Activated CD8-positive, alpha-beta T cell treated with anti-CD3 and anti-CD28 coated beads for 36 hours (primary cell): ENCODE measurements around the gene PACSIN1. TPM values are rescaled to one million over a fixed set of nuclear protein-coding genes. Genes with fewer than 3 reads are reported as not detected.

Experiments
- ATAC-seq: fragments of 200-7000 bp; cut with Tn5 transposase; one replicate; pipeline ENCODE4 v1.10.0; 2021; ENCODE audit warnings: mild to moderate bottlenecking, moderate library complexity
- CTCF ChIA-PET: fragments of 350-600 bp; sonication (Branson Sonifier 250); formaldehyde crosslinking; loops from one replicate; lab custom pipeline; 2021; ENCODE audit warnings: antibody characterized with exemption; lab: Charles Lee
- POLR2A ChIA-PET: fragments of 350-600 bp; sonication (Branson Sonifier 250); formaldehyde crosslinking; loops from one replicate; lab custom pipeline; 2021; ENCODE audit warnings: antibody characterized with exemption; lab: Charles Lee
- DNase-seq: peaks from one replicate; pipeline ENCODE4 v3.0.0-alpha.2; 2020
- H3K27ac Mint-ChIP-seq: one replicate; pipeline ENCODE4 v1.8.0; 2021; ENCODE audit warnings: mild to moderate bottlenecking, mixed read lengths
- H3K27me3 Mint-ChIP-seq: one replicate; pipeline ENCODE4 v1.8.0; 2021; ENCODE audit warnings: mixed read lengths
- H3K36me3 Mint-ChIP-seq: one replicate; pipeline ENCODE4 v1.8.0; 2021; ENCODE audit warnings: low read depth, mixed read lengths
- H3K4me1 Mint-ChIP-seq: one replicate; pipeline ENCODE4 v1.8.0; 2021; ENCODE audit warnings: low read depth, mixed read lengths
- H3K4me3 Mint-ChIP-seq: one replicate; pipeline ENCODE4 v1.8.0; 2021; ENCODE audit warnings: mild to moderate bottlenecking, moderate library complexity, mixed read lengths
- H3K9me3 Mint-ChIP-seq: one replicate; pipeline ENCODE4 v1.8.0; 2021; ENCODE audit warnings: mixed read lengths
- CTCF ChIP-seq: fragments of 200-600 bp; IDR thresholded peaks from one replicate; pipeline ENCODE4 v1.8.0; 2022; ENCODE audit warnings: antibody characterized with exemption, mild to moderate bottlenecking
- intact Hi-C: fragments of 100-400 bp; cut with micrococcal nuclease; formaldehyde crosslinking; loops from one replicate; pipeline ENCODE4 v1.10.0; 2022
- total RNA-seq, 2 experiments: library from RNA; stranded (reverse); gene quantifications; one replicate each; pipeline ENCODE4 v1.2.3, GENCODE V29; 2021

Gene PACSIN1
- total RNA-seq, 2 experiments from 2014 or later, result 0.47 to 0.51 TPM

- no peaks in the 10 kb centered on the region for H3K27me3 Mint-ChIP-seq
- no peak overlapping the region for H3K27ac Mint-ChIP-seq
- ChIA-PET POLR2A (interaction anchor here (1.6 kb wide), 1 partner anchor 60 kb away, joined by 4 read pairs; the partner anchor contains the start of gene PACSIN1), CTCF (interaction anchor here (0.7 to 3.2 kb wide), 6 partner anchors 11 to 231 kb away, joined by 3 to 25 read pairs (median 3); partner anchors contain the start of gene SNRPC)
- TF ChIP-seq CTCF, result no peak
- no peaks in the 10 kb centered on the region for H3K9me3 Mint-ChIP-seq
- ATAC-seq, result no peak
- intact Hi-C loops, result loop anchor here (5.0 kb wide), 1 partner anchor 81 kb away; no protein-coding TSS in a partner anchor
- DNase-seq, result no peak
- H3K4me1 Mint-ChIP-seq, result peaks cover 5% of the 10 kb centered on the region
- H3K4me3 Mint-ChIP-seq, result no peak overlapping the region
- no peaks in the 10 kb centered on the region for H3K36me3 Mint-ChIP-seq
Measured at GRCh38 chr6:34526241-34526972, 60.5 kb downstream of the PACSIN1 start.

DNA sequence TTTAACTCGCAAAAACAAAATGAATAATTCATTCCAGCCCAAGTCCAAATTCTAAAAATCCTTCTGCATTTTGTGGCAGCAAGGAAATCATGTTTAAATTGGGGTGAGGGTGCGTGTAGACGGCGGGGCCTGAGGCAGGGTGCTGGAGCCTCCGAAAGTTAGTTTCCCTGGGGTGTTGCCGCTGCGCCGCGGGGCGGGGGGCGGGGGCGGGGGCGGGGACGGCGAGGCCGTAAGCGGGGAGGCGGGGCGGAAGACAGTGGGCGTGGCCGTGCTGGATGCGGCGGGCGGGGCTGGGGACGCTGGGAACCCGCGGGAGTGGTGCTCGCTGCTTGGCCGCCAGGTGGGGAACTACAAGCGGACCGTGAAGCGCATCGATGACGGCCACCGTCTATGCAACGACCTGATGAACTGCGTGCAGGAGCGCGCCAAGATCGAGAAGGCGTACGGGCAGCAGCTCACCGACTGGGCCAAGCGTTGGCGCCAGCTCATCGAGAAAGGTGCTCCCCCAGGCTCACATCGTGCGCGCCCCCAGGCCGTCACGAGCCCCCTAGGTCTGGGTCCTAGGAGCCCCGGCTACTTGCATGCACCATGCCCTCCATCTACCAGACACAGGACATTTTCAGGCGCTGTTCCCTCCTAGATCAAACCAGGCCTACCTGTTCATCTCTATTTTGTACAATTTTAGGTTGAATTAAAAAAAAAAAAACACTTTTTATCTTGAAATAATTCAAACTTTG is 61.3 kb downstream of the PACSIN1 start:
- Mint-ChIP-seq H3K27ac (no peak overlapping the region), H3K36me3 (no peaks in the 10 kb centered on the region), H3K4me1 (peaks cover 5% of the 10 kb centered on the region), H3K4me3 (peak overlapping the region; percentile 44), H3K9me3 (no peaks in the 10 kb centered on the region), H3K27me3 (no peaks in the 10 kb centered on the region)
- TF ChIP-seq CTCF, result peak; percentile 67
- intact Hi-C loops, result loop anchor here (5.0 kb wide), 1 partner anchor 80 kb away; no protein-coding TSS in a partner anchor
- POLR2A ChIA-PET, result interaction anchor here (1.6 kb wide), 1 partner anchor 61 kb away, joined by 4 read pairs; the partner anchor contains the start of gene PACSIN1
- CTCF ChIA-PET, result interaction anchor here (0.5 to 3.2 kb wide), 16 partner anchors 8 to 264 kb away, joined by 3 to 25 read pairs (median 3); partner anchors contain the start of genes BLTP3A and SNRPC
- ATAC-seq, result peak; percentile 100
- DNase-seq, result peak; percentile 98

DNA sequence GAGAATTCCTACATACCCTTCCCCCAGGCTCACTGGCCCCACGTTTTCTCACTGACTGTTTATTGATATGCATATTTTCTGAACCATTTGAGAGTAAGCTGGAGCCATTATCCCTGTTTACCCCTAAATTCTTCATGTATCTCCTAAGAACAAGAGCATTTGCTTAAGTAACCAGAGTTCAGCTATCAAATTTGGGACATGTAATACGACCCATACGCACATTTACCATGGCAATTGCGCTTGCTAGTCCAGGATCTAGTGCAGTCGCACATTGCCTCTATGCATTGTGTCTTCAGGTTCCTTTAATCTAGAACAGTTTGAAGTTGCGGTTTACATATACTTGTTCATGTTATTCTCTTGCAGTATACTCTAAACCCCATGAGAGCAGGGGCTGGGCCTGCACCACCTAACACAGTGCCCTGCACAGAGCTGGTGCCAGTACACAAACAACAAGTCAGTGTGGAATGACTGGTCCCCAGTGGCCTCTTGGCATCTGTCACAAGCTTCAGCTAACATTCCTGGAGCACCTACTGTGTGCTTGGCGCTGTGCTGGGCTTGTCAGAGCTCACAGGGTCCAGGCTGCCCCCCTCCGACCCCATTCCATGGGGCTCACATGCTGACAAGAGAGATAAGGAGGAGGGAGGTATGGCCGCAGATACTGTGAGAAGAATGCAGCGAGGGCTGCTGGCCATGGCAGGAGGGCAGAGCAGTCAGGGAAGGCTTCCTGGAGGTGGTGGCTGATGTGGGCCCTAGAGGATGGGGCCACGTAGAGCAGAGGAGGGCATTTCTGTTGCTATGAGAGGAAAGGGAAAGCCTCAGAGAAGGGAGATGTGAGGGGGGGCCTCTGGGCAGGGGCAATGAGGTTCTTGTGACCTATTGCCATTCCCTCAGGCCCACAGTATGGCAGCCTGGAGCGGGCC is 62.1 kb downstream of the PACSIN1 start:
- no peak for DNase-seq
- Mint-ChIP-seq H3K27me3 (no peaks in the 10 kb centered on the region), H3K36me3 (no peaks in the 10 kb centered on the region), H3K27ac (no peak overlapping the region), H3K4me3 (no peak overlapping the region), H3K9me3 (no peaks in the 10 kb centered on the region), H3K4me1 (peaks cover 5% of the 10 kb centered on the region)
- no peak for ATAC-seq
- ChIA-PET POLR2A (no interaction called here), CTCF (interaction anchor here (0.5 to 3.2 kb wide), 12 partner anchors 8 to 263 kb away, joined by 3 to 25 read pairs (median 3); partner anchors contain the start of gene BLTP3A)
- no peak for TF ChIP-seq CTCF
- intact Hi-C loops, result loop anchor here (5.0 kb wide), 1 partner anchor 79 kb away; no protein-coding TSS in a partner anchor

DNA sequence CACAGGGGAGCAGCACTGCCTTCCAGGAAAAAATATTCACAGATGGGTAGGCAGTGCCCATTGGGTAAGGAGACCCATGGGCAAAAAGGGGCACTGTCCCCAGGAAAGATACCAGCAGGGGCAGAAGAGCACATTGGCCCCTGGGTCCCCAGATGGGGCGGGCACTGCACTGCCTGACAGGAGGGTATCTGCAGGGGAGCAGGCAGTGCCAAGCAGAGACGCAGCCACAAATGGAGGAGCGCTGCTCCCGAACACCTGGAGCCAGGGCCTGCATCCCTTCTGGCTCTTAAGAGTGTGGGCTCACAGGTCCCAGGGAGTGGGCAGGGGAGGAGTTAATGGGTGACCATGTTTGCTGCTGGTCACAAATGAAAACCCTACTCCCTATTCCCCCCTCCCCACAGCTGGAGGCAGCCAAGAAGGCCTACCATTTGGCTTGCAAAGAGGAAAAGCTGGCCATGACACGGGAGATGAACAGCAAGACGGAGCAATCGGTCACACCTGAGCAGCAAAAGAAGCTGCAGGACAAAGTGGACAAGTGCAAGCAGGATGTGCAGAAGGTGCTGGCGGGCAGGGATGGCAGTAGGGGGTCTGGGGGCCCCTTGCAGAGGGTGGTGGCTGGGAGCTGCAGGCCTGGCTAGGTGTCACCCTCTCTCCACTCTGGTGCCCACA is 63.3 kb downstream of the PACSIN1 start:
- ChIA-PET POLR2A (no interaction called here), CTCF (interaction anchor here (1.1 kb wide), 1 partner anchor 80 kb away, joined by 5 read pairs; no protein-coding TSS in a partner anchor)
- peaks cover 5% of the 10 kb centered on the region for H3K4me1 Mint-ChIP-seq
- H3K27ac Mint-ChIP-seq, result no peak overlapping the region
- ATAC-seq, result no peak
- H3K36me3 Mint-ChIP-seq, result no peaks in the 10 kb centered on the region
- no peaks in the 10 kb centered on the region for H3K27me3 Mint-ChIP-seq
- no peak overlapping the region for H3K4me3 Mint-ChIP-seq
- no peak for DNase-seq
- no peak for TF ChIP-seq CTCF
- intact Hi-C loops, result loop anchor here (5.0 kb wide), 1 partner anchor 78 kb away; no protein-coding TSS in a partner anchor
- no peaks in the 10 kb centered on the region for H3K9me3 Mint-ChIP-seq
